Right atrium auricular region (tissue), 2 donors: ENCODE data around the gene FGF9. TPM values are rescaled to one million over a fixed set of nuclear protein-coding genes. Genes with fewer than 3 reads are reported as not detected.

Experiments used
- DNase-seq: peaks from one replicate; pipeline ENCODE4 v3.0.0-alpha.2; 2019; ENCODE audit warnings: low spot score
- H3K27ac ChIP-seq, 2 donors: fragments of 200-600 bp; sonication (generic); 1 replicate in 1 of 2; 2 replicates in 1 of 2; pipeline ENCODE4 v1.5.1; 2016 to 2019
- H3K27me3 ChIP-seq, 2 donors: fragments of 200-600 bp; sonication (generic); one replicate each; pipeline versions ENCODE4 v1.5.1 to v1.6.0; 2017 to 2019
- H3K36me3 ChIP-seq: fragments of 200-600 bp; sonication (generic); one replicate; pipeline ENCODE4 v1.5.1; 2016
- H3K4me1 ChIP-seq, 2 donors: fragments of 200-600 bp; sonication (generic); one replicate each; pipeline versions ENCODE4 v1.5.1 to v1.6.0; 2017 to 2019
- H3K4me3 ChIP-seq, 2 donors: fragments of 200-600 bp; sonication (generic); 1 replicate in 1 of 2; 2 replicates in 1 of 2; pipeline ENCODE4 v1.5.1; 2017 to 2019; ENCODE audit warnings: mild to moderate bottlenecking in 1 of 2, moderate library complexity in 1 of 2
- H3K9me3 ChIP-seq, 2 donors: fragments of 200-600 bp; sonication (generic); one replicate each; pipeline ENCODE4 v1.5.1; 2019
- CTCF ChIP-seq, 2 donors: fragments of 200-600 bp; sonication (generic); IDR thresholded peaks; one replicate each; pipeline ENCODE4 v1.5.1; 2019; ENCODE audit warnings: antibody characterized with exemption in 2 of 2
- total RNA-seq, 2 donors: library from RNA; depleted of rRNA; stranded (reverse); fragments of >200 nt; gene quantifications; one replicate each; pipeline ENCODE4 v1.1.0, GENCODE V29; 2016

FGF9 gene
- total RNA-seq, 2 donors from 2014 or later = 3.2 to 5.9 TPM

- Histone ChIP-seq H3K9me3 (no peaks in the 10 kb centered on the region), H3K27ac (peak overlapping the region in 1 of 2 donors; percentile 51)
These were observed 65.0 kb downstream of the FGF9 start for GRCh38 chr13:21735701-21736401.

GRCh38 chr13:21736926-21737325 is 66.1 kb downstream of the FGF9 start:
- no peaks in the 10 kb centered on the region for H3K27me3 ChIP-seq
- H3K36me3 ChIP-seq = no peaks in the 10 kb centered on the region
- H3K4me1 ChIP-seq = peaks cover 0 to 15% of the 10 kb centered on the region in 2 donors
- no peaks in the 10 kb centered on the region for H3K9me3 ChIP-seq
- no peak overlapping the region for H3K27ac ChIP-seq
- no peak for TF ChIP-seq CTCF (IDR thresholded peaks at IDR 0.05)
- H3K4me3 ChIP-seq = no peak overlapping the region
- DNase-seq = peak; percentile 46

More at GRCh38 chr13:21735701-21736401, 65.0 kb downstream of the FGF9 start:
- Histone ChIP-seq H3K4me3 (peak overlapping the region in 1 of 2 donors; percentile 0), H3K36me3 (no peaks in the 10 kb centered on the region), H3K4me1 (peaks cover 0 to 15% of the 10 kb centered on the region in 2 donors), H3K27me3 (no peaks in the 10 kb centered on the region)
- no peak for DNase-seq
- TF ChIP-seq CTCF (IDR thresholded peaks at IDR 0.05) = no peak

- H3K27ac ChIP-seq = no peak overlapping the region
- no peak overlapping the region for H3K4me3 ChIP-seq
- no peak for TF ChIP-seq CTCF (IDR thresholded peaks at IDR 0.05)
- no peaks in the 10 kb centered on the region for H3K36me3 ChIP-seq
- peaks cover 0 to 15% of the 10 kb centered on the region in 2 donors for H3K4me1 ChIP-seq
- H3K9me3 ChIP-seq = no peaks in the 10 kb centered on the region
- no peaks in the 10 kb centered on the region for H3K27me3 ChIP-seq
- peak; percentile 5 for DNase-seq
These were observed 67.8 kb downstream of the FGF9 start for GRCh38 chr13:21738630-21739029.

- no peaks in the 10 kb centered on the region for H3K27me3 ChIP-seq
- peak; percentile 7 for DNase-seq
These were observed 68.9 kb downstream of the FGF9 start for GRCh38 chr13:21739771-21740170.

GRCh38 chr13:21741396-21741979 is 70.6 kb downstream of the FGF9 start:
- no peak for DNase-seq
- H3K4me1 ChIP-seq = peaks cover 0 to 5% of the 10 kb centered on the region in 2 donors
- no peaks in the 10 kb centered on the region for H3K27me3 ChIP-seq
- no peaks in the 10 kb centered on the region for H3K9me3 ChIP-seq
- no peak overlapping the region for H3K4me3 ChIP-seq
- no peak overlapping the region for H3K27ac ChIP-seq
- TF ChIP-seq CTCF (IDR thresholded peaks at IDR 0.05) = no peak
- H3K36me3 ChIP-seq = no peaks in the 10 kb centered on the region

More at GRCh38 chr13:21739771-21740170, 68.9 kb downstream of the FGF9 start:
- Histone ChIP-seq H3K4me1 (peaks cover 0 to 15% of the 10 kb centered on the region in 2 donors), H3K9me3 (no peaks in the 10 kb centered on the region), H3K4me3 (no peak overlapping the region), H3K36me3 (no peaks in the 10 kb centered on the region), H3K27ac (no peak overlapping the region)
- no peak for TF ChIP-seq CTCF (IDR thresholded peaks at IDR 0.05)
